ENCODE results near the gene IMPDH1. TPM values are rescaled to one million over a fixed set of nuclear protein-coding genes. Genes with fewer than 3 reads are reported as not detected.

The IMPDH1 gene
- total RNA-seq, 1 donor from 2014 or later = 17.1 TPM

GRCh38 chr7:128405471-128406313, 4.1 kb downstream of the IMPDH1 start:
- DNase-seq = no peak

- DNase-seq = no peak
Observed at GRCh38 chr7:128404886-128405470, 4.8 kb downstream of the IMPDH1 start.

- DNase-seq = no peak
Observed at GRCh38 chr7:128404143-128404681, 5.6 kb downstream of the IMPDH1 start.

GRCh38 chr7:128403676-128404075, 6.1 kb downstream of the IMPDH1 start:
- no peak for DNase-seq

GRCh38 chr7:128402356-128402755, 7.4 kb downstream of the IMPDH1 start:
- no peak for DNase-seq

GRCh38 chr7:128400566-128400965, 9.2 kb downstream of the IMPDH1 start:
- no peak for DNase-seq

- no peak for DNase-seq
Observed at GRCh38 chr7:128399991-128400390, 9.8 kb downstream of the IMPDH1 start.

GRCh38 chr7:128398841-128399135, 11.0 kb downstream of the IMPDH1 start:
- DNase-seq = no peak

- DNase-seq = peak; percentile 20
Observed at GRCh38 chr7:128398016-128398840, 11.6 kb downstream of the IMPDH1 start.

GRCh38 chr7:128396357-128396756, 13.4 kb downstream of the IMPDH1 start:
- DNase-seq = no peak

- no peak for DNase-seq
Observed at GRCh38 chr7:128395748-128396147, 14.0 kb downstream of the IMPDH1 start.

- no peak for DNase-seq
Observed at GRCh38 chr7:128394904-128395496, 14.8 kb downstream of the IMPDH1 start.

GRCh38 chr7:128393526-128394330, 16.1 kb downstream of the IMPDH1 start:
- DNase-seq = no peak

GRCh38 chr7:128392446-128393327, 17.1 kb downstream of the IMPDH1 start:
- DNase-seq = no peak

GRCh38 chr7:128391805-128392204, 18.0 kb downstream of the IMPDH1 start:
- no peak for DNase-seq

- DNase-seq = no peak
Observed at GRCh38 chr7:128390871-128391565, 18.8 kb downstream of the IMPDH1 start.

GRCh38 chr7:128389618-128390329, 20.0 kb downstream of the IMPDH1 start:
- no peak for DNase-seq

GRCh38 chr7:128389085-128389617, 20.6 kb downstream of the IMPDH1 start:
- no peak for DNase-seq

GRCh38 chr7:128388145-128388485, 21.7 kb downstream of the IMPDH1 start:
- DNase-seq = no peak

All from skin of body (tissue), 2 donors.